ENCODE results near the gene UBE4A.

- no peak for TF ChIP-seq NFE2L2 (IDR thresholded peaks at IDR 0.05; ENCODE audit: low read depth, low read length)
- no peak for TF ChIP-seq USF2 (IDR thresholded peaks at IDR 0.05; ENCODE audit: low read depth, low read length)
- no peak for TF ChIP-seq POLR2A (IDR thresholded peaks at IDR 0.05; ENCODE audit: low read depth, low read length)
- TF ChIP-seq CTCF (conservative IDR thresholded peaks at IDR 0.05; ENCODE audit: low read depth, low read length) = no peak
- TF ChIP-seq BHLHE40 (IDR thresholded peaks at IDR 0.05; ENCODE audit: low read depth, low read length) = no peak
- no peak for TF ChIP-seq MAZ (IDR thresholded peaks at IDR 0.05; ENCODE audit: borderline replicate concordance, low read depth, low read length)
- no peak for TF ChIP-seq FOS (IDR thresholded peaks at IDR 0.05; ENCODE audit: low read depth, low read length)
- TF ChIP-seq RAD21 (IDR thresholded peaks at IDR 0.05; ENCODE audit: low read length) = no peak
- TF ChIP-seq CEBPB (IDR thresholded peaks at IDR 0.05; ENCODE audit: low read depth, low read length) = no peak
- TF ChIP-seq RFX5 (IDR thresholded peaks at IDR 0.05; ENCODE audit: low read depth, low read length) = no peak
- TF ChIP-seq CHD1 (IDR thresholded peaks at IDR 0.05; ENCODE audit: low read depth, low read length) = no peak
- no peak for TF ChIP-seq ELK1 (IDR thresholded peaks at IDR 0.05; ENCODE audit: borderline replicate concordance, low read depth, low read length)
- no peak for TF ChIP-seq MXI1 (IDR thresholded peaks at IDR 0.05; ENCODE audit: borderline replicate concordance, low read depth, low read length)
- TF ChIP-seq SMC3 (IDR thresholded peaks at IDR 0.05; ENCODE audit: low read depth, low read length) = no peak
Measured at GRCh38 chr11:118442908-118443589, 83.6 kb downstream of the UBE4A start.
